ENCODE data around the gene SLC9A3. TPM values are rescaled to one million over a fixed set of nuclear protein-coding genes. Genes with fewer than 3 reads are reported as not detected.

Gene SLC9A3
- total and polyA plus RNA-seq, 2 donors: 1.3 to 1.9 TPM

- H3K9me3 ChIP-seq (ENCODE audit: control insufficient read depth in 2 of 2, insufficient read depth in 1 of 2, low read length in 1 of 2): no peaks in the 10 kb centered on the region
- WGBS: 85% methylated on average over 18 of the region's 18 CpGs
- no peak for DNase-seq (ENCODE audit: low read depth in 6 of 9, low spot score in 9 of 9)
Observed at GRCh38 chr5:478982-479535, 45.2 kb downstream of the SLC9A3 start.

GRCh38 chr5:478369-478981 lies 45.8 kb downstream of the SLC9A3 start:
- Histone ChIP-seq H3K27ac (ENCODE audit: low read depth in 1 of 2, low read length in 1 of 2) (no peak overlapping the region), H3K27me3 (ENCODE audit: control insufficient read depth in 2 of 2, insufficient read depth in 1 of 2, low read length in 1 of 2) (peaks cover 27 to 49% of the 10 kb centered on the region in 2 donors), H3K9me3 (ENCODE audit: control insufficient read depth in 2 of 2, insufficient read depth in 1 of 2, low read length in 1 of 2) (no peaks in the 10 kb centered on the region), H3K4me1 (ENCODE audit: control insufficient read depth in 2 of 2, insufficient read depth in 2 of 2, low read length in 2 of 2) (peaks cover 3 to 10% of the 10 kb centered on the region in 2 donors), H3K36me3 (ENCODE audit: control insufficient read depth in 2 of 2, insufficient read depth in 2 of 2, low read length in 1 of 2) (no peaks in the 10 kb centered on the region), H3K4me3 (ENCODE audit: low read length in 2 of 2) (no peak overlapping the region)
- WGBS: 31% methylated on average over 17 of the region's 18 CpGs
- DNase-seq (ENCODE audit: low read depth in 6 of 9, low spot score in 9 of 9): no peak

More at GRCh38 chr5:478982-479535, 45.2 kb downstream of the SLC9A3 start:
- Histone ChIP-seq H3K27ac (ENCODE audit: low read depth in 1 of 2, low read length in 1 of 2) (no peak overlapping the region), H3K4me3 (ENCODE audit: low read length in 2 of 2) (no peak overlapping the region), H3K4me1 (ENCODE audit: control insufficient read depth in 2 of 2, insufficient read depth in 2 of 2, low read length in 2 of 2) (peaks cover 3 to 7% of the 10 kb centered on the region in 2 donors), H3K36me3 (ENCODE audit: control insufficient read depth in 2 of 2, insufficient read depth in 2 of 2, low read length in 1 of 2) (no peaks in the 10 kb centered on the region), H3K27me3 (ENCODE audit: control insufficient read depth in 2 of 2, insufficient read depth in 1 of 2, low read length in 1 of 2) (peaks cover 24 to 48% of the 10 kb centered on the region in 2 donors)

DNA sequence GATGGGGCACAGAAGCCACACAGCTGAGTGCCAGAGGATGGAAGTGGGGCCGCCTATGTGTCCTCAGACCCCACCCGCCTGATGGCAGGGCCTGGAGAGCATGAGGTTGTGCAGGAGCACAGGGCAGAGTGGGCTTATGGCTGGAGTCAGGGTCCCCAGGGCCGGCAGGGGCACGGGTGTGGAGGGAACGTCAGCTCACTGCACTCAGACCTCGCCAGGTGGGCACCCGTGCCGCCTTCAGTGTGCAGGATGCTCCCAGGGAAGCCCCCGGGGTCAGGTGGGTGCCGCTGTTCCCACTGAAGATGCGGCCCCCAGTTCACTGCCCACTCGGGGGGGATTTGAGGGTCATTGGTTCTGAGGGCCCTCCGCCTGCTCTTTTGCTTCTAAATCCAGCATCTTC lies 46.4 kb downstream of the SLC9A3 start:
- Histone ChIP-seq H3K36me3 (ENCODE audit: control insufficient read depth in 2 of 2, insufficient read depth in 2 of 2, low read length in 1 of 2) (no peaks in the 10 kb centered on the region), H3K4me3 (ENCODE audit: low read length in 2 of 2) (no peak overlapping the region), H3K4me1 (ENCODE audit: control insufficient read depth in 2 of 2, insufficient read depth in 2 of 2, low read length in 2 of 2) (peaks cover 3 to 9% of the 10 kb centered on the region in 2 donors), H3K9me3 (ENCODE audit: control insufficient read depth in 2 of 2, insufficient read depth in 1 of 2, low read length in 1 of 2) (no peaks in the 10 kb centered on the region), H3K27me3 (ENCODE audit: control insufficient read depth in 2 of 2, insufficient read depth in 1 of 2, low read length in 1 of 2) (peaks cover 27 to 44% of the 10 kb centered on the region in 2 donors), H3K27ac (ENCODE audit: low read depth in 1 of 2, low read length in 1 of 2) (no peak overlapping the region)
- no peak for DNase-seq (ENCODE audit: low read depth in 6 of 9, low spot score in 9 of 9)
- WGBS: 93% methylated on average over 13 of the region's 13 CpGs

DNA sequence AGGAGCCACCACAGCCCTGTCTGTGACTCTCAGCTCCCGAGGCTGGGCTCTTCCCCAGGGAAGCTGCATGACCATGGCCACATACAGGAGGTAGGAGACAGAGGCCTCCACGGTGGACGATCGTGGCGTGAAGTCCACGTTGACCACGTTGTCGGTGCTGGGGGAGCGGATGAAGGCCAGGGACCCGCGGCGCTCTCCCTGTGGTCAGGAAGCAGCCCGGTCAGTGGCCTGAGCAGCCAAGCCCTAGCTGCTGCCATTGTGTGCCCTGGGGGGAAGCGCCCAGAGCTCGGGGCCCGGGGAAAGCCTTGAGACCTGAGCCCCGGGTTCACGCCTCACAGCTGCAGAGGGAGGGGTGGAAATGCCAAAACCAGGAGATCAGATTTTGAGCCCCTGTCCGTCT lies 47.0 kb downstream of the SLC9A3 start:
- Histone ChIP-seq H3K27me3 (ENCODE audit: control insufficient read depth in 2 of 2, insufficient read depth in 1 of 2, low read length in 1 of 2) (peaks cover 27 to 40% of the 10 kb centered on the region in 2 donors), H3K4me1 (ENCODE audit: control insufficient read depth in 2 of 2, insufficient read depth in 2 of 2, low read length in 2 of 2) (peaks cover 3 to 9% of the 10 kb centered on the region in 2 donors), H3K4me3 (ENCODE audit: low read length in 2 of 2) (no peak overlapping the region), H3K27ac (ENCODE audit: low read depth in 1 of 2, low read length in 1 of 2) (no peak overlapping the region), H3K9me3 (ENCODE audit: control insufficient read depth in 2 of 2, insufficient read depth in 1 of 2, low read length in 1 of 2) (no peaks in the 10 kb centered on the region), H3K36me3 (ENCODE audit: control insufficient read depth in 2 of 2, insufficient read depth in 2 of 2, low read length in 1 of 2) (no peaks in the 10 kb centered on the region)
- WGBS: 81% methylated on average over 19 of the region's 19 CpGs
- no peak for DNase-seq (ENCODE audit: low read depth in 6 of 9, low spot score in 9 of 9)

- peaks cover 24 to 40% of the 10 kb centered on the region in 2 donors for H3K27me3 ChIP-seq (ENCODE audit: control insufficient read depth in 2 of 2, insufficient read depth in 1 of 2, low read length in 1 of 2)
Observed at GRCh38 chr5:476814-477175, 47.5 kb downstream of the SLC9A3 start.

GRCh38 chr5:476102-476813 lies 48.0 kb downstream of the SLC9A3 start:
- 94% methylated on average over 51 of the region's 51 CpGs for WGBS
- no peak for DNase-seq (ENCODE audit: low read depth in 6 of 9, low spot score in 9 of 9)
- Histone ChIP-seq H3K4me3 (ENCODE audit: low read length in 2 of 2) (no peak overlapping the region), H3K36me3 (ENCODE audit: control insufficient read depth in 2 of 2, insufficient read depth in 2 of 2, low read length in 1 of 2) (peaks cover 0 to 3% of the 10 kb centered on the region in 2 donors), H3K27me3 (ENCODE audit: control insufficient read depth in 2 of 2, insufficient read depth in 1 of 2, low read length in 1 of 2) (peaks cover 24 to 39% of the 10 kb centered on the region in 2 donors), H3K27ac (ENCODE audit: low read depth in 1 of 2, low read length in 1 of 2) (no peak overlapping the region), H3K4me1 (ENCODE audit: control insufficient read depth in 2 of 2, insufficient read depth in 2 of 2, low read length in 2 of 2) (peaks cover 7 to 19% of the 10 kb centered on the region in 2 donors), H3K9me3 (ENCODE audit: control insufficient read depth in 2 of 2, insufficient read depth in 1 of 2, low read length in 1 of 2) (peaks cover 0 to 2% of the 10 kb centered on the region in 2 donors)

More at GRCh38 chr5:476814-477175, 47.5 kb downstream of the SLC9A3 start:
- no peak for DNase-seq (ENCODE audit: low read depth in 6 of 9, low spot score in 9 of 9)
- Histone ChIP-seq H3K27ac (ENCODE audit: low read depth in 1 of 2, low read length in 1 of 2) (no peak overlapping the region), H3K36me3 (ENCODE audit: control insufficient read depth in 2 of 2, insufficient read depth in 2 of 2, low read length in 1 of 2) (no peaks in the 10 kb centered on the region), H3K9me3 (ENCODE audit: control insufficient read depth in 2 of 2, insufficient read depth in 1 of 2, low read length in 1 of 2) (no peaks in the 10 kb centered on the region), H3K4me3 (ENCODE audit: low read length in 2 of 2) (no peak overlapping the region), H3K4me1 (ENCODE audit: control insufficient read depth in 2 of 2, insufficient read depth in 2 of 2, low read length in 2 of 2) (peaks cover 6 to 14% of the 10 kb centered on the region in 2 donors)
- WGBS: 82% methylated on average over 9 of the region's 9 CpGs

GRCh38 chr5:475704-476101 lies 48.5 kb downstream of the SLC9A3 start:
- Histone ChIP-seq H3K4me1 (ENCODE audit: control insufficient read depth in 2 of 2, insufficient read depth in 2 of 2, low read length in 2 of 2) (peaks cover 7 to 20% of the 10 kb centered on the region in 2 donors), H3K27me3 (ENCODE audit: control insufficient read depth in 2 of 2, insufficient read depth in 1 of 2, low read length in 1 of 2) (peaks cover 24 to 37% of the 10 kb centered on the region in 2 donors)

DNA sequence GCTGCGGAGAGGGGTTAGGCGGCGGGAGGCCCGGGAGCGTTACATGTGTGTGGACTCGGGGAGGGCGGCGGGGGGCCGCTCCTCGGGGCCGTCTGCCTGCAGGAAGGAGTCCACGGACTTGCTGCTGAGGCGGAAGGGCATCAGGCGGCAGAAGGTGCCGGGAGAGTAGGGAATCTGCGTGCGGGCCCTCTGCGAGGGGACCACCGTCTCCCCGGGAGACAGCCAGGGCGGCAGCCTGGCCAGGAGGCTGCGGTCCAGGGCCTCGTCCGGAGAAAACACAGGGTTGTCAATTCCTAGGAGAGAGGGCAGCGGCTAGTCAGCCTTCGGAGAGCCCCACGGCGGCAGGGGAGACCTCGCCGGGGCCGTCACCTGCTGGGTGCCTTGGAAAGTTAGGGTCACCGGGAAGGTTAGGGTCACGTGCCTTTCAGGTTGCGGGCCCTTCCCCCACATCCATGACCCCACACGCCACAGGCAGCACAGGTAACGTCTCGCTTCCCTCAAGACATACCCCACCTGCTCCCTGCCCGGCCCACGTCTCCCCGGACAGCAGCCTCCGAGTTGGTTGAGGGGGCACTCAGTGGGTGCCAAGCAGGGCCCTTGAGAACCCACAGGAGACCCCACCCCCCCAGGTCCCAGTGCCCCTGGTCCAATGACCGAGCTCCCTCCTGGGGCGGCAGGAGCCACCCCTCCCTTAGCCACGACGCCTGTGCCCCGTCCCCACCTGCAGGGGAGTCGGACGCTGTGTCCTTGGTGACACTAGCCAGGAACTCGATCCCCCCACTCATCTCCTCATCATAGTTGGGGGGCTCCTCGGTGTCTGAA lies 49.2 kb downstream of the SLC9A3 start:
- no peak for DNase-seq (ENCODE audit: low read depth in 6 of 9, low spot score in 9 of 9)
- H3K36me3 ChIP-seq (ENCODE audit: control insufficient read depth in 2 of 2, insufficient read depth in 2 of 2, low read length in 1 of 2): peaks cover 4 to 9% of the 10 kb centered on the region in 2 donors
- H3K4me3 ChIP-seq (ENCODE audit: low read length in 2 of 2): peak overlapping the region; percentile 10 to 17
- 30% methylated on average over 50 of the region's 50 CpGs for WGBS
- H3K4me1 ChIP-seq (ENCODE audit: control insufficient read depth in 2 of 2, insufficient read depth in 2 of 2, low read length in 2 of 2): peaks cover 7 to 20% of the 10 kb centered on the region in 2 donors
- peaks cover 24 to 37% of the 10 kb centered on the region in 2 donors for H3K27me3 ChIP-seq (ENCODE audit: control insufficient read depth in 2 of 2, insufficient read depth in 1 of 2, low read length in 1 of 2)
- peaks cover 0 to 3% of the 10 kb centered on the region in 2 donors for H3K9me3 ChIP-seq (ENCODE audit: control insufficient read depth in 2 of 2, insufficient read depth in 1 of 2, low read length in 1 of 2)
- H3K27ac ChIP-seq (ENCODE audit: low read depth in 1 of 2, low read length in 1 of 2): no peak overlapping the region

More at GRCh38 chr5:475704-476101, 48.5 kb downstream of the SLC9A3 start:
- Histone ChIP-seq H3K4me3 (ENCODE audit: low read length in 2 of 2) (no peak overlapping the region), H3K27ac (ENCODE audit: low read depth in 1 of 2, low read length in 1 of 2) (no peak overlapping the region), H3K9me3 (ENCODE audit: control insufficient read depth in 2 of 2, insufficient read depth in 1 of 2, low read length in 1 of 2) (peaks cover 0 to 3% of the 10 kb centered on the region in 2 donors), H3K36me3 (ENCODE audit: control insufficient read depth in 2 of 2, insufficient read depth in 2 of 2, low read length in 1 of 2) (peaks cover 4 to 8% of the 10 kb centered on the region in 2 donors)
- no peak for DNase-seq (ENCODE audit: low read depth in 6 of 9, low spot score in 9 of 9)
- 91% methylated on average over 8 of the region's 8 CpGs for WGBS
